K562 (cell line): ENCODE results near the gene CPED1. TPM values are rescaled to one million over a fixed set of nuclear protein-coding genes. Genes with fewer than 3 reads are reported as not detected.

Experiments
- C11orf30 ChIP-seq: fragments of 450-650 bp; IDR thresholded peaks from 2 replicates; pipeline ENCODE4 v1.6.1; 2016; ENCODE audit warnings: low read depth, mild to moderate bottlenecking
- ETV6 ChIP-seq, 3 experiments: fragments of 150-350 bp in 1 of 3; sonication (generic) in 1 of 3; formaldehyde crosslinking in 1 of 3; IDR thresholded peaks; 2 replicates each; pipeline versions ENCODE4 v1.6.1 to v1.8.0; 2014 to 2022; ENCODE audit warnings: borderline replicate concordance in 2 of 3, low read depth in 2 of 3, antibody characterized with exemption in 1 of 3, low read length in 1 of 3, mild to moderate bottlenecking in 1 of 3, missing genetic modification reagents in 1 of 3
- HSF4 ChIP-seq: fragments of 250-450 bp; sonication (Bioruptor Pico); IDR thresholded peaks from 2 replicates; pipeline ENCODE4 v2.1.2; 2022; ENCODE audit warnings: mild to moderate bottlenecking, moderate library complexity, borderline replicate concordance
- ILK ChIP-seq: fragments of 450-650 bp; IDR thresholded peaks from 2 replicates; pipeline ENCODE4 v1.6.1; 2016; ENCODE audit warnings: missing genetic modification characterization, low read depth, mild to moderate bottlenecking, missing compliant biosample characterization, moderate library complexity, borderline replicate concordance
- L3MBTL2 ChIP-seq: fragments of 450-650 bp; IDR thresholded peaks from 2 replicates; pipeline ENCODE4 v1.6.1; 2016; ENCODE audit warnings: mild to moderate bottlenecking, moderate library complexity
- MIER1 ChIP-seq: fragments of 450-650 bp; IDR thresholded peaks from 2 replicates; pipeline ENCODE4 v1.6.1; 2016; ENCODE audit warnings: antibody characterized with exemption, mild to moderate bottlenecking, low read depth
- MTA1 ChIP-seq: fragments of 450-650 bp; IDR thresholded peaks from 2 replicates; pipeline ENCODE4 v1.6.1; 2017; ENCODE audit warnings: borderline replicate concordance
- U2AF1 ChIP-seq: fragments of 200-400 bp; formaldehyde crosslinking; optimal IDR thresholded peaks from 2 replicates; pipeline ENCODE3; 2017; ENCODE audit warnings: mild to moderate bottlenecking, low read depth, low read length, moderate library complexity
- ZNF24 ChIP-seq: fragments of 450-650 bp; IDR thresholded peaks from 2 replicates; pipeline ENCODE4 v1.6.1; 2016
- polyA plus RNA-seq, 8 experiments: library from polyadenylated mRNA; depleted of rRNA in 4 of 8; stranded (reverse) in 5 of 8; unstranded in 3 of 8; fragments of >200 nt; fragmentation: Nextera tagmentation in 2 of 8; fragmentation: Illumina TruSeq in 1 of 8; extraction: Ambion mirVana in 2 of 8; extraction: Trizol in 1 of 8; gene quantifications; 2 replicates each; pipeline versions ENCODE4 v1.2.1 to v1.2.3, GENCODE V29; 2011 to 2014; ENCODE audit warnings: inconsistent platforms in 1 of 8, missing spikeins in 1 of 8
- total RNA-seq, 7 experiments: library from RNA; depleted of rRNA in 6 of 7; stranded (reverse); fragments of >200 nt in 6 of 7; fragmentation: Illumina TruSeq in 2 of 7; extraction: Trizol in 2 of 7; gene quantifications; 2 replicates each; pipeline versions ENCODE4 v1.2.1 to v1.2.3, GENCODE V29; 2011 to 2021; ENCODE audit warnings: low replicate concordance in 1 of 7
- TF ChIP-seq, protein P1 (sequence below): fragments of 450-650 bp; IDR thresholded peaks from one replicate; pipeline ENCODE4 v1.6.1; 2018; ENCODE audit warnings: mild to moderate bottlenecking, moderate library complexity; ENCODE audit not compliant: partially characterized antibody
- TF ChIP-seq, protein P2 (sequence below): fragments of 150-350 bp; conservative IDR thresholded peaks from 2 replicates; pipeline ENCODE4 v1.6.1; 2014; ENCODE audit warnings: low read length
- TF ChIP-seq, protein P3 (sequence below): fragments of 200-600 bp; sonication (generic); IDR thresholded peaks from one replicate; pipeline ENCODE4 v1.6.1; 2012; ENCODE audit warnings: mild to moderate bottlenecking, low read depth, low read length, inconsistent platforms

The CPED1 gene
- total and polyA plus RNA-seq, 9 of the 15 experiments (the other 6 are each of a cell fraction or from before 2014, with no cell fraction given), result 195 to 393 (median 290) TPM

DNA sequence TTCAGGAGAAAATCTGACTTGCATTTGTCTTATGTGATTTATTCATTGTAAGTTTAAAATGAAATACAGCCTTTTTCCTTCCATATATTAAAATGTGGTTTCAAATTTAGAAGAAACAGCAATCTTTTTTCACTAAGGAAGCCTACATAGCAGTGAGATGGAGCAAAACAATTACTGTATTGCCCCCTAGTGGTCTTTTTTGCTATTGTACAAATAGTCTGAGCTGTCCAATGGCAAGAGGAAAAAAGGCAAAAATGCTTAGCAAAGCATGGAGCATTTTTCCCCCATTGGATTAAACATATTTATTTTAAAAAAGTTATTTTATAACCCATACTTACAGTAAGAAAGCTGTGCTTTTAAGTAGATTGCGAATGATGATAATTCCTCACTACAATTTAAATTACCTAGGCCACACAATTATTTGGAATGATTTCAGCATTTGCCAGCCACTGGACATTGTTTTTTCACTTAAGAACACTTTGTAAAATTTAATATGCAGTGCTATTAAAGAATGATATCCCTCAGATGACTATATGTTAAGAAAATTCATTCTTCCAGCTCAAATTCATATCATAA lies 119.5 kb downstream of the CPED1 start (continued):
- no peak for TF ChIP-seq U2AF1
- TF ChIP-seq, protein P1, sequence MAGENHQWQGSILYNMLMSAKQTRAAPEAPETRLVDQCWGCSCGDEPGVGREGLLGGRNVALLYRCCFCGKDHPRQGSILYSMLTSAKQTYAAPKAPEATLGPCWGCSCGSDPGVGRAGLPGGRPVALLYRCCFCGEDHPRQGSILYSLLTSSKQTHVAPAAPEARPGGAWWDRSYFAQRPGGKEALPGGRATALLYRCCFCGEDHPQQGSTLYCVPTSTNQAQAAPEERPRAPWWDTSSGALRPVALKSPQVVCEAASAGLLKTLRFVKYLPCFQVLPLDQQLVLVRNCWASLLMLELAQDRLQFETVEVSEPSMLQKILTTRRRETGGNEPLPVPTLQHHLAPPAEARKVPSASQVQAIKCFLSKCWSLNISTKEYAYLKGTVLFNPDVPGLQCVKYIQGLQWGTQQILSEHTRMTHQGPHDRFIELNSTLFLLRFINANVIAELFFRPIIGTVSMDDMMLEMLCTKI, result no peak
- TF ChIP-seq MTA1, result no peak
- TF ChIP-seq L3MBTL2, result no peak
- TF ChIP-seq ILK (tag), result no peak
- TF ChIP-seq, protein P2, sequence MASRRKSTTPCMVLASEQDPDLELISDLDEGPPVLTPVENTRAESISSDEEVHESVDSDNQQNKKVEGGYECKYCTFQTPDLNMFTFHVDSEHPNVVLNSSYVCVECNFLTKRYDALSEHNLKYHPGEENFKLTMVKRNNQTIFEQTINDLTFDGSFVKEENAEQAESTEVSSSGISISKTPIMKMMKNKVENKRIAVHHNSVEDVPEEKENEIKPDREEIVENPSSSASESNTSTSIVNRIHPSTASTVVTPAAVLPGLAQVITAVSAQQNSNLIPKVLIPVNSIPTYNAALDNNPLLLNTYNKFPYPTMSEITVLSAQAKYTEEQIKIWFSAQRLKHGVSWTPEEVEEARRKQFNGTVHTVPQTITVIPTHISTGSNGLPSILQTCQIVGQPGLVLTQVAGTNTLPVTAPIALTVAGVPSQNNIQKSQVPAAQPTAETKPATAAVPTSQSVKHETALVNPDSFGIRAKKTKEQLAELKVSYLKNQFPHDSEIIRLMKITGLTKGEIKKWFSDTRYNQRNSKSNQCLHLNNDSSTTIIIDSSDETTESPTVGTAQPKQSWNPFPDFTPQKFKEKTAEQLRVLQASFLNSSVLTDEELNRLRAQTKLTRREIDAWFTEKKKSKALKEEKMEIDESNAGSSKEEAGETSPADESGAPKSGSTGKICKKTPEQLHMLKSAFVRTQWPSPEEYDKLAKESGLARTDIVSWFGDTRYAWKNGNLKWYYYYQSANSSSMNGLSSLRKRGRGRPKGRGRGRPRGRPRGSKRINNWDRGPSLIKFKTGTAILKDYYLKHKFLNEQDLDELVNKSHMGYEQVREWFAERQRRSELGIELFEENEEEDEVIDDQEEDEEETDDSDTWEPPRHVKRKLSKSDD, result no peak
- peak; percentile 86 for TF ChIP-seq ZNF24
- TF ChIP-seq HSF4 (CRISPR knock-in tag), result no peak
- TF ChIP-seq C11orf30, result peak; percentile 51
- TF ChIP-seq, protein P3, sequence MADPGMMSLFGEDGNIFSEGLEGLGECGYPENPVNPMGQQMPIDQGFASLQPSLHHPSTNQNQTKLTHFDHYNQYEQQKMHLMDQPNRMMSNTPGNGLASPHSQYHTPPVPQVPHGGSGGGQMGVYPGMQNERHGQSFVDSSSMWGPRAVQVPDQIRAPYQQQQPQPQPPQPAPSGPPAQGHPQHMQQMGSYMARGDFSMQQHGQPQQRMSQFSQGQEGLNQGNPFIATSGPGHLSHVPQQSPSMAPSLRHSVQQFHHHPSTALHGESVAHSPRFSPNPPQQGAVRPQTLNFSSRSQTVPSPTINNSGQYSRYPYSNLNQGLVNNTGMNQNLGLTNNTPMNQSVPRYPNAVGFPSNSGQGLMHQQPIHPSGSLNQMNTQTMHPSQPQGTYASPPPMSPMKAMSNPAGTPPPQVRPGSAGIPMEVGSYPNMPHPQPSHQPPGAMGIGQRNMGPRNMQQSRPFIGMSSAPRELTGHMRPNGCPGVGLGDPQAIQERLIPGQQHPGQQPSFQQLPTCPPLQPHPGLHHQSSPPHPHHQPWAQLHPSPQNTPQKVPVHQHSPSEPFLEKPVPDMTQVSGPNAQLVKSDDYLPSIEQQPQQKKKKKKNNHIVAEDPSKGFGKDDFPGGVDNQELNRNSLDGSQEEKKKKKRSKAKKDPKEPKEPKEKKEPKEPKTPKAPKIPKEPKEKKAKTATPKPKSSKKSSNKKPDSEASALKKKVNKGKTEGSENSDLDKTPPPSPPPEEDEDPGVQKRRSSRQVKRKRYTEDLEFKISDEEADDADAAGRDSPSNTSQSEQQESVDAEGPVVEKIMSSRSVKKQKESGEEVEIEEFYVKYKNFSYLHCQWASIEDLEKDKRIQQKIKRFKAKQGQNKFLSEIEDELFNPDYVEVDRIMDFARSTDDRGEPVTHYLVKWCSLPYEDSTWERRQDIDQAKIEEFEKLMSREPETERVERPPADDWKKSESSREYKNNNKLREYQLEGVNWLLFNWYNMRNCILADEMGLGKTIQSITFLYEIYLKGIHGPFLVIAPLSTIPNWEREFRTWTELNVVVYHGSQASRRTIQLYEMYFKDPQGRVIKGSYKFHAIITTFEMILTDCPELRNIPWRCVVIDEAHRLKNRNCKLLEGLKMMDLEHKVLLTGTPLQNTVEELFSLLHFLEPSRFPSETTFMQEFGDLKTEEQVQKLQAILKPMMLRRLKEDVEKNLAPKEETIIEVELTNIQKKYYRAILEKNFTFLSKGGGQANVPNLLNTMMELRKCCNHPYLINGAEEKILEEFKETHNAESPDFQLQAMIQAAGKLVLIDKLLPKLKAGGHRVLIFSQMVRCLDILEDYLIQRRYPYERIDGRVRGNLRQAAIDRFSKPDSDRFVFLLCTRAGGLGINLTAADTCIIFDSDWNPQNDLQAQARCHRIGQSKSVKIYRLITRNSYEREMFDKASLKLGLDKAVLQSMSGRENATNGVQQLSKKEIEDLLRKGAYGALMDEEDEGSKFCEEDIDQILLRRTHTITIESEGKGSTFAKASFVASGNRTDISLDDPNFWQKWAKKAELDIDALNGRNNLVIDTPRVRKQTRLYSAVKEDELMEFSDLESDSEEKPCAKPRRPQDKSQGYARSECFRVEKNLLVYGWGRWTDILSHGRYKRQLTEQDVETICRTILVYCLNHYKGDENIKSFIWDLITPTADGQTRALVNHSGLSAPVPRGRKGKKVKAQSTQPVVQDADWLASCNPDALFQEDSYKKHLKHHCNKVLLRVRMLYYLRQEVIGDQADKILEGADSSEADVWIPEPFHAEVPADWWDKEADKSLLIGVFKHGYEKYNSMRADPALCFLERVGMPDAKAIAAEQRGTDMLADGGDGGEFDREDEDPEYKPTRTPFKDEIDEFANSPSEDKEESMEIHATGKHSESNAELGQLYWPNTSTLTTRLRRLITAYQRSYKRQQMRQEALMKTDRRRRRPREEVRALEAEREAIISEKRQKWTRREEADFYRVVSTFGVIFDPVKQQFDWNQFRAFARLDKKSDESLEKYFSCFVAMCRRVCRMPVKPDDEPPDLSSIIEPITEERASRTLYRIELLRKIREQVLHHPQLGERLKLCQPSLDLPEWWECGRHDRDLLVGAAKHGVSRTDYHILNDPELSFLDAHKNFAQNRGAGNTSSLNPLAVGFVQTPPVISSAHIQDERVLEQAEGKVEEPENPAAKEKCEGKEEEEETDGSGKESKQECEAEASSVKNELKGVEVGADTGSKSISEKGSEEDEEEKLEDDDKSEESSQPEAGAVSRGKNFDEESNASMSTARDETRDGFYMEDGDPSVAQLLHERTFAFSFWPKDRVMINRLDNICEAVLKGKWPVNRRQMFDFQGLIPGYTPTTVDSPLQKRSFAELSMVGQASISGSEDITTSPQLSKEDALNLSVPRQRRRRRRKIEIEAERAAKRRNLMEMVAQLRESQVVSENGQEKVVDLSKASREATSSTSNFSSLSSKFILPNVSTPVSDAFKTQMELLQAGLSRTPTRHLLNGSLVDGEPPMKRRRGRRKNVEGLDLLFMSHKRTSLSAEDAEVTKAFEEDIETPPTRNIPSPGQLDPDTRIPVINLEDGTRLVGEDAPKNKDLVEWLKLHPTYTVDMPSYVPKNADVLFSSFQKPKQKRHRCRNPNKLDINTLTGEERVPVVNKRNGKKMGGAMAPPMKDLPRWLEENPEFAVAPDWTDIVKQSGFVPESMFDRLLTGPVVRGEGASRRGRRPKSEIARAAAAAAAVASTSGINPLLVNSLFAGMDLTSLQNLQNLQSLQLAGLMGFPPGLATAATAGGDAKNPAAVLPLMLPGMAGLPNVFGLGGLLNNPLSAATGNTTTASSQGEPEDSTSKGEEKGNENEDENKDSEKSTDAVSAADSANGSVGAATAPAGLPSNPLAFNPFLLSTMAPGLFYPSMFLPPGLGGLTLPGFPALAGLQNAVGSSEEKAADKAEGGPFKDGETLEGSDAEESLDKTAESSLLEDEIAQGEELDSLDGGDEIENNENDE, result no peak
- TF ChIP-seq ETV6 (IDR thresholded peaks at IDR 0.05; ENCODE audit: borderline replicate concordance in 1 of 2, low read depth in 2 of 2, low read length in 1 of 2), result no peak
- TF ChIP-seq ETV6 (CRISPR knock-in tag; IDR thresholded peaks at IDR 0.05; ENCODE audit: borderline replicate concordance), result no peak
- no peak for TF ChIP-seq MIER1
